Measurements from ENCODE around the gene CEP41.

GRCh38 chr7:130390486-130390885 is 50.3 kb downstream of the CEP41 start:
- TF ChIP-seq POLR2AphosphoS5 (IDR thresholded peaks at IDR 0.05) (no peak), REST (IDR thresholded peaks at IDR 0.05; ENCODE audit: borderline replicate concordance) (no peak), EZH2 (IDR thresholded peaks at IDR 0.05; ENCODE audit: borderline replicate concordance, insufficient read depth, low read length, poor library complexity, severe bottlenecking) (no peak), CTCF (IDR thresholded peaks at IDR 0.05; ENCODE audit: poor library complexity, severe bottlenecking) (no peak), EP300 (conservative IDR thresholded peaks at IDR 0.05; ENCODE audit: poor library complexity, severe bottlenecking) (no peak), SMC3 (conservative IDR thresholded peaks at IDR 0.05; ENCODE audit: poor library complexity) (no peak), MXI1 (conservative IDR thresholded peaks at IDR 0.05; ENCODE audit: poor library complexity, severe bottlenecking) (no peak), TAF1 (IDR thresholded peaks at IDR 0.05; ENCODE audit: low read depth) (no peak)

Measured in neural cell (in vitro differentiated cells).